ENCODE data around the gene TRPC4AP.

TRPC4AP gene

DNA sequence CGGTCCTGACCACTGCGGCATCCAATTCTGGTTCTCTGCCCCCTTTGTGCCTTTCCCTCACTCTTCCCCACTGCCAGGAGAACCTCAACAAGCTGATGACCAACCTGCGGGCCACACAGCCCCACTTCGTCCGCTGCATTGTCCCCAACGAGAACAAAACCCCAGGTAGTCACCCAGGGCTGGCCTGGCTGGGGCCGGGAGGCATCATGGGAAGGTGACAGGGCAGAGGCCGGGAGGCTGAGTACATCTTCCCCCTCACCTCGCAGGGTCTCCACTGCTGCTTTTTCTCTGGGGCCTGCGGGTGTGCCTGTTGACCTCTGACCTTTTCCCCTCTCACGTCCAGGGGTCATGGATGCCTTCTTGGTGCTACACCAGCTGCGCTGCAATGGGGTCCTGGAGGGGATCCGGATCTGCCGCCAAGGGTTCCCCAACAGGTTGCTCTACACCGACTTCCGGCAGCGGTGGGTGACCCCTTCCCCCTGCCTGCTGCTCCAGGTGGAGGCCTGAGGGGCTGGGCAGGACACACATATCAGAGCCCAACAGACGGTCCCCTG, 101.9 kb downstream of the TRPC4AP start:
- TF ChIP-seq, protein P1, sequence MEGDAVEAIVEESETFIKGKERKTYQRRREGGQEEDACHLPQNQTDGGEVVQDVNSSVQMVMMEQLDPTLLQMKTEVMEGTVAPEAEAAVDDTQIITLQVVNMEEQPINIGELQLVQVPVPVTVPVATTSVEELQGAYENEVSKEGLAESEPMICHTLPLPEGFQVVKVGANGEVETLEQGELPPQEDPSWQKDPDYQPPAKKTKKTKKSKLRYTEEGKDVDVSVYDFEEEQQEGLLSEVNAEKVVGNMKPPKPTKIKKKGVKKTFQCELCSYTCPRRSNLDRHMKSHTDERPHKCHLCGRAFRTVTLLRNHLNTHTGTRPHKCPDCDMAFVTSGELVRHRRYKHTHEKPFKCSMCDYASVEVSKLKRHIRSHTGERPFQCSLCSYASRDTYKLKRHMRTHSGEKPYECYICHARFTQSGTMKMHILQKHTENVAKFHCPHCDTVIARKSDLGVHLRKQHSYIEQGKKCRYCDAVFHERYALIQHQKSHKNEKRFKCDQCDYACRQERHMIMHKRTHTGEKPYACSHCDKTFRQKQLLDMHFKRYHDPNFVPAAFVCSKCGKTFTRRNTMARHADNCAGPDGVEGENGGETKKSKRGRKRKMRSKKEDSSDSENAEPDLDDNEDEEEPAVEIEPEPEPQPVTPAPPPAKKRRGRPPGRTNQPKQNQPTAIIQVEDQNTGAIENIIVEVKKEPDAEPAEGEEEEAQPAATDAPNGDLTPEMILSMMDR (IDR thresholded peaks at IDR 0.05; ENCODE audit: control insufficient read depth, insufficient read depth, low read depth, low read length, missing control alignments): no peak
- H3K4me3 ChIP-seq (ENCODE audit: control insufficient read depth, low read depth, low read length): no peak overlapping the region
- no peak for DNase-seq (ENCODE audit: low read depth)

DNA sequence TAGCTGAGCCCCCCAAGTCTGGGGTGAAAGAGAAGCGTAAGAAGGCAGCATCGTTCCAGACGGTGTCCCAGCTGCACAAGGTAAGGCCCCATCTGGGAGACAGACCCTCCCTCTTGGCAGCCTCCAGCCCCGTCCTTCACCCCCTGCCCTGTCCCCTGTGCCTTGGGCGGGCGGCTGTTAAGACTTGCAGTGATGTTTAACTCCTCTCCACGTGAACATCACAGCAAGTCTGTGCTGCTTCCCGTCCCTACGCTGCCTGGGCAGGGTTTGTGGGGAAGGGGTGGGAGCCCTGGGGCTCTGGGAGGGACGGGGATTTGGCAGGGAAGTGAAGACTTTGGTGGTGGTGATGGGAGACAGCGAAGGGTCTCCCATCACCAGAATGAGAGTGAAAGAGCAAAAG, 102.4 kb downstream of the TRPC4AP start:
- DNase-seq (ENCODE audit: low read depth): no peak
- TF ChIP-seq, protein P1 (IDR thresholded peaks at IDR 0.05; ENCODE audit: control insufficient read depth, insufficient read depth, low read depth, low read length, missing control alignments): no peak
- H3K4me3 ChIP-seq (ENCODE audit: control insufficient read depth, low read depth, low read length): no peak overlapping the region

DNA sequence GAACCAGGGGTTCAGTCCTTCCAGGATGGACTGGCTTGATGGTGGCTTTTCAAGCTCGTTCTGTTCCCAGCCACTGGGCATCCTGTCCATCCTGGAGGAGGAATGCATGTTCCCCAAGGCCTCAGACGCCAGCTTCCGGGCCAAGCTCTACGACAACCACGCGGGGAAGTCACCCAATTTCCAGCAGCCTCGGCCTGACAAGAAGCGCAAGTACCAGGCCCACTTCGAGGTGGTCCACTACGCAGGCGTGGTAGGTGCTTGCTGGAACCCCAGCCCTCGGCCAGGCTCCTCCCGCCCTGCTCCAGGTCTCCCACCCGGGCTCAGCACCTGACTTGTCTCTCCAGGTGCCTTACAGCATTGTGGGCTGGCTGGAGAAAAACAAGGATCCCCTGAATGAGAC, 102.9 kb downstream of the TRPC4AP start:
- DNase-seq (ENCODE audit: low read depth): no peak
- TF ChIP-seq, protein P1 (IDR thresholded peaks at IDR 0.05; ENCODE audit: control insufficient read depth, insufficient read depth, low read depth, low read length, missing control alignments): no peak
- no peak overlapping the region for H3K4me3 ChIP-seq (ENCODE audit: control insufficient read depth, low read depth, low read length)

DNA sequence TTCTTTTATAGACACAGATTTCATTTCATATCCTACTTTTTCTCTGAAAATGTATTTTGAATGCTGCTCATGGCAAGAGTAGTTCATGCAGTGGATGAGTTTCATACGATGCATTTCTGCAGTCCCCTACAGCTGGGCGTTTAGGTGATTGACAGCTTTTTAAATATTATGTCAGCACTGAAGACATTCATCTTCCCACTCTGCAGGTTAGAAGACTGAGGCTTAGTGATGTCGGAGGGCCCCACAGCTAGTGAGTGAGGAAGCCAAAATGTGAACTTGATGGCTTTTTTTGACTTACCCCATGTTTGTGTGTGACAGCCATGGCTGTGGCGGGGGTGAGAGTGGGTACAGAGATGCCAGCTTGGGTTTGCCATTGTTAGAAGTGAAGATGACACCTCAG, 103.5 kb downstream of the TRPC4AP start:
- H3K4me3 ChIP-seq (ENCODE audit: control insufficient read depth, low read depth, low read length): no peak overlapping the region
- TF ChIP-seq, protein P1 (IDR thresholded peaks at IDR 0.05; ENCODE audit: control insufficient read depth, insufficient read depth, low read depth, low read length, missing control alignments): no peak
- DNase-seq (ENCODE audit: low read depth): no peak

DNA sequence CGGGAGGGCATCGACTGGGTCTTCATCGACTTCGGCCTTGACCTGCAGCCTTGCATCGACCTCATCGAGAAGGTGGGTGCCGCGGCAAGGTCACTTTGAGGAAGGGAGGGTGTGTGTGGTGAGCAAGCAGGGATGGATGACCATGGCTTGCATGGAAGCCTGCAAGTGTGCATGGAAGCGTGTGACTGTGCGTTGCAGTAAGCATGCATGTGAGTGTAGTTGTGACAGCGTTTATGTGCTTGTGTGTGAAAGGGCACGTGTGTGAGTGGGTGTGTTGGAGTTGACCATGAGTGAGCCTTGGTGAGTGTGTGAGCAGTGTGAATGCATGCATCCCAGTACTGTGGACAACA, 104.4 kb downstream of the TRPC4AP start:
- DNase-seq (ENCODE audit: low read depth): no peak
- TF ChIP-seq, protein P1 (IDR thresholded peaks at IDR 0.05; ENCODE audit: control insufficient read depth, insufficient read depth, low read depth, low read length, missing control alignments): no peak

DNA sequence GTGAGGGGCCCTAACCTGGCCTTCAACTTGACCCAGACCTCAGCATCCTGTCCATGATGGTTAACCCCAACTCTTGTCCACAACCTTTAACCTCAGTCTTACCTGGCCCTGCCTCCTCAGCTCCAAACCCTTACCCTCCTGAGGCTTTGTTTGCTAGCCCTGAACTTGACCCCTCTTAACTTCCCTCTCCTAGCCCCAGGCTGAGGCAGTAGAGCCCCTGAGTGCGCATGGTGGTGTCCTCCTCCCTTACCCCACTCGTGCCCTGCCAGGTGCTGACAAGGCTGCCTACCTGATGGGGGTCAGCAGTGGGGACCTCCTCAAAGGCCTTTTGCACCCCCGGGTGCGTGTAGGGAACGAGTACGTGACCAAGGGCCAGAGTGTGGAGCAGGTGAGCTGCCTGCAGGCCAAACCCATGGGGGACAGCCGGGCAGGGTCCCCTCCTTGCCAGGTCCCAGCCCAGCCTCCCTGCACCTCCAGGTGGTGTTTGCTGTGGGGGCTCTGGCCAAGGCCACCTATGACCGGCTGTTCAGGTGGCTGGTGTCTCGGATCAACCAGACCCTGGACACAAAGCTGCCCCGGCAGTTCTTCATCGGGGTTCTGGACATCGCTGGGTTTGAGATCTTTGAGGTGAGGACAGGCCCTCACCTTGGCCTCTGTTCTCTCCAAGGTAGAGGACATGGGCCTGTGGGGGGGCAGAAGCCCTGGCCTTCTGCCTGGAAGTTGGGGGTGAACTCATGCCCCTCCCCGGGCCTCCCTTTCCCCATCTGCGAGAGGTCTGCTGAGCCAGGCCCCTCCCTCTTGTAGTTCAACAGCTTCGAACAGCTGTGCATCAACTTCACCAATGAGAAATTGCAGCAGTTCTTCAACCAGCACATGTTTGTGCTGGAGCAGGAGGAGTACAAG, 105.1 kb downstream of the TRPC4AP start:
- no peak overlapping the region for H3K4me3 ChIP-seq (ENCODE audit: control insufficient read depth, low read depth, low read length)
- no peak for DNase-seq (ENCODE audit: low read depth)
- TF ChIP-seq, protein P1 (IDR thresholded peaks at IDR 0.05; ENCODE audit: control insufficient read depth, insufficient read depth, low read depth, low read length, missing control alignments): no peak

More for the DNA sequence above, 104.4 kb downstream of the TRPC4AP start:
- H3K4me3 ChIP-seq (ENCODE audit: control insufficient read depth, low read depth, low read length): no peak overlapping the region
